OCI-LY7 (cell line): ENCODE measurements around the gene EGFL8.

Source experiments
- EZH2phosphoT487 ChIP-seq: fragments of 200-600 bp; sonication (generic); IDR thresholded peaks from 2 replicates; pipeline ENCODE4 v1.6.1; 2018; ENCODE audit warnings: low read depth, borderline replicate concordance, mild to moderate bottlenecking, mixed run types, antibody characterized with exemption, low read length, moderate library complexity, mixed read lengths
- TF ChIP-seq, protein P1 (sequence below): fragments of 200-600 bp; sonication (generic); conservative IDR thresholded peaks from 2 replicates; pipeline ENCODE4 v1.5.1; 2014; ENCODE audit warnings: mild to moderate bottlenecking, antibody characterized with exemption, low read length, moderate library complexity, mixed read lengths

DNA sequence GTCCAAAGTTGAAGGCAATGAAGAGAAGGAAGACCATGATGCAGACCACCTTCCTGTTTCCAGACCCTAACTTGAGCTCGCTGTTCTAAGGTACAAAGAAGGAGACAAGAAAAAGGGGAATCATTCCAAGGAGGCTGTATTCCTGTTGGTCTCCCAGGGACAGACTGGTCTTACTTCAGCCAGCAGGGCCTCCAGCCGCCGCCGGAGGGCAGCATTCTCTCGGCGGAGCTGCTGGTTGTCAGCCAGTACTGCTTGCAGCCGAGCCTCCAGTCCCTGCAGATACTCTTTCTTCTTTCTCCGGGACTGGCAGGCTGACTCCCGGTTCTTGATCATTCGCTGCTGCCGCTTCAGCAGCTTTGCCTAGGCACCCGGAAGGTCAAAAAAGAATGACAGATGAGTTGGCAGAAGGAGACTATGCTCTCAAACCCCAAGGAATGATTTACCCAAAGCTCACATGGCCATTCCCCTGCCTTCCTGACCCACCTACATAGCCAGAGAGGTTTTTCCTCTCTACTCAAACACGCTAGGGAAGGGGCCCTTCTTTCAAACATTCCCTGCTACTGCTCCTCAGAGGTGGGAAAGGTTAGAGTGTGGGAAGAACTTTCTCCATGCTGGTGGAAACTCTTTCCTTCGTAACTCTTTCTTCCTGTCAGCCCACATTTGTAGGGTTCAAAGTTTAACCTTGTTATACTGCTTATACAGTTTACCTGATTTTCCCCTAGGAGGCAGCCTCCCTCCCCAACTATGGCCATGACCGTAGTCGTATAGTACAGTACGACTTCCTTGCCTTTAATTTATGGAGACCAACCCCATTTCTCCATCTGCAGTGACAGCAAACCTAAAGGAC, 45.4 kb upstream of the EGFL8 start:
- TF ChIP-seq, protein P1, sequence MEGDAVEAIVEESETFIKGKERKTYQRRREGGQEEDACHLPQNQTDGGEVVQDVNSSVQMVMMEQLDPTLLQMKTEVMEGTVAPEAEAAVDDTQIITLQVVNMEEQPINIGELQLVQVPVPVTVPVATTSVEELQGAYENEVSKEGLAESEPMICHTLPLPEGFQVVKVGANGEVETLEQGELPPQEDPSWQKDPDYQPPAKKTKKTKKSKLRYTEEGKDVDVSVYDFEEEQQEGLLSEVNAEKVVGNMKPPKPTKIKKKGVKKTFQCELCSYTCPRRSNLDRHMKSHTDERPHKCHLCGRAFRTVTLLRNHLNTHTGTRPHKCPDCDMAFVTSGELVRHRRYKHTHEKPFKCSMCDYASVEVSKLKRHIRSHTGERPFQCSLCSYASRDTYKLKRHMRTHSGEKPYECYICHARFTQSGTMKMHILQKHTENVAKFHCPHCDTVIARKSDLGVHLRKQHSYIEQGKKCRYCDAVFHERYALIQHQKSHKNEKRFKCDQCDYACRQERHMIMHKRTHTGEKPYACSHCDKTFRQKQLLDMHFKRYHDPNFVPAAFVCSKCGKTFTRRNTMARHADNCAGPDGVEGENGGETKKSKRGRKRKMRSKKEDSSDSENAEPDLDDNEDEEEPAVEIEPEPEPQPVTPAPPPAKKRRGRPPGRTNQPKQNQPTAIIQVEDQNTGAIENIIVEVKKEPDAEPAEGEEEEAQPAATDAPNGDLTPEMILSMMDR: peak; percentile 90
- no peak for TF ChIP-seq EZH2phosphoT487
